HepG2 (cell line): ENCODE data around the gene CCL19. TPM values are rescaled to one million over a fixed set of nuclear protein-coding genes. Genes with fewer than 3 reads are reported as not detected.

Experiments
- AFF4 ChIP-seq: sonication (generic); formaldehyde crosslinking; IDR thresholded peaks from 2 replicates; pipeline ENCODE4 v1.4.0; 2020; ENCODE audit warnings: missing genetic modification reagents
- GATAD1 ChIP-seq: IDR thresholded peaks from 2 replicates; pipeline ENCODE4 v1.6.1; 2016; ENCODE audit warnings: missing genetic modification reagents, missing compliant biosample characterization
- HDAC6 ChIP-seq: fragments of 200-600 bp; sonication (generic); IDR thresholded peaks from 2 replicates; pipeline ENCODE4 v1.7.0; 2017; ENCODE audit warnings: mild to moderate bottlenecking, antibody characterized with exemption, low read length, low read depth
- NR2C2 ChIP-seq: sonication (generic); formaldehyde crosslinking; IDR thresholded peaks from 2 replicates; pipeline ENCODE4 v1.4.0; 2020; ENCODE audit warnings: missing genetic modification reagents, mild to moderate bottlenecking, moderate library complexity, borderline replicate concordance
- TBL1XR1 ChIP-seq: fragments of 150-350 bp; IDR thresholded peaks from 2 replicates; pipeline ENCODE4 v1.6.1; 2014; ENCODE audit warnings: borderline replicate concordance, low read length; ENCODE audit not compliant: partially characterized antibody
- TFDP2 ChIP-seq: sonication (generic); formaldehyde crosslinking; IDR thresholded peaks from 2 replicates; pipeline ENCODE4 v1.4.0; 2020; ENCODE audit warnings: missing genetic modification reagents
- YEATS4 ChIP-seq: sonication (generic); formaldehyde crosslinking; IDR thresholded peaks from 2 replicates; pipeline ENCODE4 v1.4.0; 2020; ENCODE audit warnings: missing genetic modification reagents, borderline replicate concordance
- ZFP36L1 ChIP-seq: sonication (generic); formaldehyde crosslinking; IDR thresholded peaks from 2 replicates; pipeline ENCODE4 v1.8.0; 2022; ENCODE audit warnings: mild to moderate bottlenecking, missing genetic modification reagents, moderate library complexity
- ZNF224 ChIP-seq: sonication (generic); formaldehyde crosslinking; IDR thresholded peaks from 2 replicates; pipeline ENCODE4 v1.5.0; 2020; ENCODE audit warnings: mild to moderate bottlenecking, missing genetic modification reagents
- ZNF350 ChIP-seq: sonication (generic); formaldehyde crosslinking; IDR thresholded peaks from 2 replicates; pipeline ENCODE4 v1.4.0; 2020; ENCODE audit warnings: mild to moderate bottlenecking, low read depth, missing genetic modification reagents, borderline replicate concordance
- ZNF460 ChIP-seq: sonication (generic); formaldehyde crosslinking; IDR thresholded peaks from 2 replicates; pipeline ENCODE4 v1.5.1; 2020; ENCODE audit warnings: missing genetic modification reagents, mild to moderate bottlenecking, borderline replicate concordance
- ZNF530 ChIP-seq: sonication (generic); formaldehyde crosslinking; IDR thresholded peaks from 2 replicates; pipeline ENCODE4 v1.5.0; 2020; ENCODE audit warnings: low read depth, mild to moderate bottlenecking, missing genetic modification reagents
- ZNF546 ChIP-seq: sonication (generic); formaldehyde crosslinking; conservative IDR thresholded peaks from 2 replicates; pipeline ENCODE4 v1.8.1; 2023; ENCODE audit warnings: mild to moderate bottlenecking, missing genetic modification reagents
- ZNF577 ChIP-seq: sonication (generic); formaldehyde crosslinking; IDR thresholded peaks from 2 replicates; pipeline ENCODE4 v1.4.0; 2020; ENCODE audit warnings: mild to moderate bottlenecking, low read depth, missing genetic modification reagents, borderline replicate concordance
- polyA plus RNA-seq, 8 experiments: library from polyadenylated mRNA; depleted of rRNA in 3 of 8; stranded (reverse) in 7 of 8; unstranded in 1 of 8; fragments of >200 nt; fragmentation: Illumina TruSeq in 4 of 8; extraction: Trizol in 4 of 8; gene quantifications; 2 replicates each; pipeline versions ENCODE4 v1.2.1 to v1.2.3, GENCODE V29; 2011 to 2016; ENCODE audit warnings: low read depth in 4 of 8, missing spikeins in 1 of 8, mixed read lengths in 1 of 8; ENCODE audit not compliant: insufficient read depth in 1 of 8
- total RNA-seq, 5 experiments: library from RNA; depleted of rRNA; stranded (reverse); fragments of >200 nt; fragmentation: Illumina TruSeq; extraction: Trizol; gene quantifications; 2 replicates each; pipeline ENCODE4 v1.2.3, GENCODE V29; 2016; ENCODE audit warnings: low read depth in 1 of 5
- TF ChIP-seq, protein P1 (sequence below): sonication (generic); IDR thresholded peaks from 2 replicates; pipeline ENCODE4 v1.6.1; 2016; ENCODE audit warnings: low read depth, borderline replicate concordance
- TF ChIP-seq, protein P2 (sequence below): IDR thresholded peaks from 2 replicates; pipeline ENCODE4 v1.6.1; 2016; ENCODE audit warnings: missing biosample characterization, missing genetic modification reagents, low read depth
- TF ChIP-seq, protein P3 (sequence below): sonication (generic); formaldehyde crosslinking; IDR thresholded peaks from 2 replicates; pipeline ENCODE4 v1.5.0; 2020; ENCODE audit warnings: missing genetic modification reagents

Gene CCL19
- total and polyA plus RNA-seq, 2 of the 13 experiments (the other 11 are each of a cell fraction or from before 2014, with no cell fraction given) = not detected

GRCh38 chr9:34688329-34689115, 2.6 kb downstream of the CCL19 start (continued):
- no peak for TF ChIP-seq YEATS4 (CRISPR knock-in tag)
- no peak for TF ChIP-seq AFF4 (CRISPR knock-in tag)
- TF ChIP-seq ZFP36L1 (CRISPR knock-in tag) = no peak
- no peak for TF ChIP-seq GATAD1 (CRISPR knock-in tag)
- TF ChIP-seq HDAC6 = no peak
- TF ChIP-seq ZNF224 (CRISPR knock-in tag) = no peak
- peak; percentile 86 for TF ChIP-seq NR2C2 (CRISPR knock-in tag)
- TF ChIP-seq, protein P1, sequence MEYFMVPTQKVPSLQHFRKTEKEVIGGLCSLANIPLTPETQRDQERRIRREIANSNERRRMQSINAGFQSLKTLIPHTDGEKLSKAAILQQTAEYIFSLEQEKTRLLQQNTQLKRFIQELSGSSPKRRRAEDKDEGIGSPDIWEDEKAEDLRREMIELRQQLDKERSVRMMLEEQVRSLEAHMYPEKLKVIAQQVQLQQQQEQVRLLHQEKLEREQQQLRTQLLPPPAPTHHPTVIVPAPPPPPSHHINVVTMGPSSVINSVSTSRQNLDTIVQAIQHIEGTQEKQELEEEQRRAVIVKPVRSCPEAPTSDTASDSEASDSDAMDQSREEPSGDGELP = no peak
- no peak for TF ChIP-seq ZNF460 (CRISPR knock-in tag)
- TF ChIP-seq ZNF530 (CRISPR knock-in tag) = no peak
- TF ChIP-seq ZNF577 (CRISPR knock-in tag) = no peak
- no peak for TF ChIP-seq TBL1XR1
- TF ChIP-seq, protein P2, sequence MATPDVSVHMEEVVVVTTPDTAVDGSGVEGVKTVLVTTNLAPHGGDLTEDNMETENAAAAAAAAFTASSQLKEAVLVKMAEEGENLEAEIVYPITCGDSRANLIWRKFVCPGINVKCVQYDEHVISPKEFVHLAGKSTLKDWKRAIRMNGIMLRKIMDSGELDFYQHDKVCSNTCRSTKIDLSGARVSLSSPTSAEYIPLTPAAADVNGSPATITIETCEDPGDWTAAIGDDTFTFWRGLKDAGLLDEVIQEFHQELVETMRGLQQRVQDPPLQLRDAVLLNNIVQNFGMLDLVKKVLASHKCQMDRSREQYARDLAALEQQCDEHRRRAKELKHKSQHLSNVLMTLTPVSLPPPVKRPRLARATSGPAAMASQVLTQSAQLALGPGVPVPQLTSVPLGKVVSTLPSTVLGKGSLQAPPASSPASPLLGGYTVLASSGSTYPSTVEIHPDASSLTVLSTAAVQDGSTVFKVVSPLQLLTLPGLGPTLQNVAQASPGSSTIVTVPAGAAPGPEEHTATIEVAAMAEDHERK (CRISPR knock-in tag) = no peak
- TF ChIP-seq, protein P3, sequence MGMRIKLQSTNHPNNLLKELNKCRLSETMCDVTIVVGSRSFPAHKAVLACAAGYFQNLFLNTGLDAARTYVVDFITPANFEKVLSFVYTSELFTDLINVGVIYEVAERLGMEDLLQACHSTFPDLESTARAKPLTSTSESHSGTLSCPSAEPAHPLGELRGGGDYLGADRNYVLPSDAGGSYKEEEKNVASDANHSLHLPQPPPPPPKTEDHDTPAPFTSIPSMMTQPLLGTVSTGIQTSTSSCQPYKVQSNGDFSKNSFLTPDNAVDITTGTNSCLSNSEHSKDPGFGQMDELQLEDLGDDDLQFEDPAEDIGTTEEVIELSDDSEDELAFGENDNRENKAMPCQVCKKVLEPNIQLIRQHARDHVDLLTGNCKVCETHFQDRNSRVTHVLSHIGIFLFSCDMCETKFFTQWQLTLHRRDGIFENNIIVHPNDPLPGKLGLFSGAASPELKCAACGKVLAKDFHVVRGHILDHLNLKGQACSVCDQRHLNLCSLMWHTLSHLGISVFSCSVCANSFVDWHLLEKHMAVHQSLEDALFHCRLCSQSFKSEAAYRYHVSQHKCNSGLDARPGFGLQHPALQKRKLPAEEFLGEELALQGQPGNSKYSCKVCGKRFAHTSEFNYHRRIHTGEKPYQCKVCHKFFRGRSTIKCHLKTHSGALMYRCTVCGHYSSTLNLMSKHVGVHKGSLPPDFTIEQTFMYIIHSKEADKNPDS (CRISPR knock-in tag) = no peak
- TF ChIP-seq ZNF546 (CRISPR knock-in tag) = no peak
- no peak; the same call in 1 of the 2 replicates for TF ChIP-seq TFDP2 (CRISPR knock-in tag)
- no peak for TF ChIP-seq ZNF350 (CRISPR knock-in tag)
